Stimulated activated CD4-positive, alpha-beta T cell treated with anti-CD3 and anti-CD28 coated beads, Interleukin-15, amount 100 ng/mL, for 24 hours (primary cell): Measurements from ENCODE around the gene CSN3.

Source experiments
- DNase-seq: peaks from one replicate; pipeline ENCODE4 v3.0.0-alpha.2; 2020

Gene CSN3

GRCh38 chr4:70298051-70298450 lies 55.7 kb downstream of the CSN3 start:
- no peak for DNase-seq

GRCh38 chr4:70299643-70300042 lies 57.2 kb downstream of the CSN3 start:
- DNase-seq: no peak

- no peak for DNase-seq
These were observed 57.8 kb downstream of the CSN3 start for GRCh38 chr4:70300215-70300614.
